Medulla oblongata (tissue), 1 donor: Measurements from ENCODE around the gene TGFA.
A peak's percentile ranks its signal among the peaks of the same experiment; 100 is the strongest.

Source experiments
- DNase-seq: peaks from one replicate; pipeline ENCODE4 v3.0.0-alpha.2; 2015; ENCODE audit errors: extremely low spot score

TGFA gene

GRCh38 chr2:70553584-70554337 is at the start of gene TGFA:
Gene TGFA (minus strand): TSS chr2:70553826. CDS start chr2:70553767, 59 bp downstream.
- peak; percentile 80 for DNase-seq

DNA sequence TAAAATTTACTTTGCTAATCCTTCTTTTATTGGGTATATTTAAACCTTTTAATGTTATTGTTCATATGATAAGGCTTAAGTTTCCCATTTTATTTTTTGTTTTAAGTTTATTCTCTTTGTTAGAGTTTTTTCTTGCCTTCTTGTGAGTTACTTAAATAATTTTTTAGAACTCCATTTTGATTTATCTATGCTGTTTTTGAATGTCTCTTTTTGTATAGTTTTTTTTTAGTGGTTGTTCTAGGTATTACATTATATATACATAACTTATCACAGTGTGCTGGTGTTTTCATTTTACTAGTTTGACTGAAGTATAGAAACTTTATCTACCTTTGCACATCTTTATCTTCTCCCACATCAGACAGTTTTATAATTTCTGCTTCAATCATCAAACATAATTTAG is 49.4 kb upstream of the TGFA start:
- DNase-seq = no peak

- DNase-seq = no peak
These were observed 44.6 kb upstream of the TGFA start for GRCh38 chr2:70598197-70598596.

GRCh38 chr2:70596739-70597138 is 43.1 kb upstream of the TGFA start:
- no peak for DNase-seq

GRCh38 chr2:70596293-70596692 is 42.7 kb upstream of the TGFA start:
- DNase-seq = no peak

GRCh38 chr2:70583091-70583490 is 29.5 kb upstream of the TGFA start:
- no peak for DNase-seq

GRCh38 chr2:70580352-70580751 is 26.7 kb upstream of the TGFA start:
- no peak for DNase-seq

DNA sequence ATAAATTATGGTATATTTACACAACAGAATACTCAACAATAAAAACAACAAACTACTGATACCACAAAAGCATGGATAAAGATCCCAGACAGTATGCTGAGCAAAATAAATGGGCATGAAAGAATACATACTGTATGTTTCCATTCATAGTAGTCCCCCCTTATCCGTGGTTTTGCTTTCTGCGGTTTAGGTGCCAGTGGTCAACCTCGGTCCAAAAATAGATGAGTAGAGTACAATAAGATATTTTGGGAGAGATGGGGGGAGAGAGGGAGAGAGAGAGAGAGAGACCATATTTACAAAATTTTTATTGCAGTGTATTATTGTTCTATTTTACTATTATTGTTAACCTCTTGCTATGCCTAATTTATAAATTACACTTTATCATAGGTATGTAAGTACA is 21.0 kb upstream of the TGFA start:
- no peak for DNase-seq

DNA sequence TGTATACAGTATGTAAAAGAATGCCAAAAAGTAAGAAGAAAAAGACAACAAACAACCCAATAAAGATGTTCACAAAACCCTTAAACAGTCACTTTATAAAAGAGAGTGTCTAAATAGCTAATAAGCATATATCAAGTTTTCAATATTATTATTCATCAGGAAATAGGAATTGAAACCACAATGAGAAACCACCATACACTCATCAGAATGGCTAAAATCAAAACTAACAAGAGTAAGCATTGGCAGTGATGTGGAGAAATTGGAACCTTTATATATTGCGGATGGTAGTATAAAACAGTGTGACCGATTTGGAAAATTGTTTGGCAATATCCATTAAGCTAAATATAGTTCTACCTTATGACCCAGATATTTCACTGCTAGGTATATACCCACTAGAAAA is 20.5 kb upstream of the TGFA start:
- DNase-seq = no peak

DNA sequence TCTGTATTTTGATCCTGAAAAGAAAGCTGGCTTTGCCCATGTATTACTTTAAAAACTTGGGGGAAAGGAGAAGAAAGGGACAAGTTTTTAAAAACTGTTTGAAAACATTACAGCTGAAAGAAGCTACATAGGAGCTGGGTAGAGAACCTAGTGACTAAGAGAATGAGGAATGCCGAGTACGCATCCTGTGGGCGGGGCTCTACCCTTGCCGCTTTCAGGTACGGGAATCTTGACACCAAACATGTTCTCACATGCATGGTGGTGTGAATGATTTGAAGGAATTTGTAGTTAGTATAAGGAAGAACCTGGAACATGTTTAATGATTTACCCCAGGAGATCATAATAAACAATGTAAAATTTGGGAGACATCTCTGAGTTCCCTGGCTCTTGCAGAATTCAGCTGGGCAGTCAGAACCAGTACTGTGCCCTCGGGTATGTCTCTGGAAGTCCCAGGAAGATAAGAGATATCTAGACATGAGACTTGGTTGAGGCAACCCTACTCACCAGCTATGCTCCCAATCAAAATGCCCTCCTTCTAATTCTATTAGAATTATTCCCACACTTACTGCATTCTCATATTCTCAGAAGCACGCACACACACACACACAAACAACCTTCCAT is 16.5 kb upstream of the TGFA start:
- DNase-seq = no peak

DNA sequence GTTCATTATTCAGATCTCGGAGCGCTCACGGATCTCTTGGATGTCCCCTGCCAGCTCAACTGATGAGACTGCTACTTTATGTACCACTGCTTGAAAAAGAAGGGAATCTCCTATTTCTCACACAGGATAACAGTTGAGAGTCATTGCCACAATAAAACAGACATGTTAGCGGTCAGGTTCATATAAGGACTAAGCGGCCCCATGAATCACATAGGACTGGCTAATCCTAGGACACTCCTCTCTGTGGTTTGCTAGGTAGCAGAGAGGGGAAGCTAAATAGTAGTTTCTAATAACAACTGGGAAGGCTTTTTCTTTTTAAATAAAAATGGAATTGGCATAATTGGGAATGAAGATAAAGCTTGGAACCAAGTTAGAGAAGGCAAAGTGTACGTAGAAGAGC is 15.9 kb upstream of the TGFA start:
- no peak for DNase-seq

GRCh38 chr2:70566906-70567305 is 13.3 kb upstream of the TGFA start:
- DNase-seq = no peak

- DNase-seq = no peak
These were observed 12.8 kb upstream of the TGFA start for GRCh38 chr2:70566464-70566863.

DNA sequence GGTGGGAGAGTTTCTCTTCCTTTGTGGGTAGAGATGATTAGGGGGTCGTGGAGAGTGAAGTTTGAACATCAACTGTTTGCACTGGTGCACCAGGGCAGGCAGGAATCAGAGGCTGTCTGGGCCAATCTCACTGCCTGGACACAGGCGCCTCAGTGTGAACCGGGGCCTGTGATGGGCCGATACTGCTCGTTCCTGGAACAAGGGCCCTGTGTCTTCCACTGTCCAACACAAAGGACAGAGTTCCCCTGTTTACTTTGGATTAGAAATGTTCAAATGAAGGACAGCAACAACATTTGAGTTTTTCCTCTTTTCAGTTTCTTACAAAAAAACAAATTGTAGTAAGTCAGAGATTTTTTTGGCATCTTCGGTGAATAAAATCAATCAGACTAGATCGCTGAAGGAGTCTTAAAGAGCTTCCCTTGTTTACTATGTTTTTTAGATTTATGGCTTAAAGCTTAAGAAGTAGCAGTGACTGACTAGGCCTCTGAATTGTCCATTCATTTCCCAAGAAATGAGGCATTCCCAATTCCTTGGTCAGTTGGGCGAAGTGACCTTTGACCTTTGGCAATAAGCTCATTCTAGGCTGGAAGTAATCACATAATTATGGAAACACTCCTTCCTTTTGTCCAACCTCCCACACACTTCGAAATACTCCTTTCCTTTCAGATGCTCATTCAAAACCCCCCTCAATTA is 11.6 kb upstream of the TGFA start:
- DNase-seq = peak; percentile 94

DNA sequence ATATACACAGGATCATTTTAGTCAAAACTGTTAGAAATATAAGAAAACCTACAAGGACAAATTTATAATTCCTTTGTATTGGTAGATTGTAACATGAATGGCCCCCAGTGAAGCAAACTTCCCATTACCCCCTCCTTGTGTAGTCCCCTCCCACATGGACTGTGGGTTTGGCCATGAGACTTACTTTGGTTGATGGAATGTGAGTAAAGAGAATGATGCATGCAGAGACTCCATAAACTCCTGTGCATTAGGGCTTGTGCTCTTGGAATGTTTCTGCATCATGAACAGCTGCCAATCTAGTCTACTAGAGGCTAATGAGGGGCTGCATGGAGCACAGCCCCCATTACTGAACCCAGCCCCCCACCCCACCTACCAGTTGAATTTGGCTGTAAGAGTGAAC is 8.3 kb upstream of the TGFA start:
- no peak for DNase-seq

DNA sequence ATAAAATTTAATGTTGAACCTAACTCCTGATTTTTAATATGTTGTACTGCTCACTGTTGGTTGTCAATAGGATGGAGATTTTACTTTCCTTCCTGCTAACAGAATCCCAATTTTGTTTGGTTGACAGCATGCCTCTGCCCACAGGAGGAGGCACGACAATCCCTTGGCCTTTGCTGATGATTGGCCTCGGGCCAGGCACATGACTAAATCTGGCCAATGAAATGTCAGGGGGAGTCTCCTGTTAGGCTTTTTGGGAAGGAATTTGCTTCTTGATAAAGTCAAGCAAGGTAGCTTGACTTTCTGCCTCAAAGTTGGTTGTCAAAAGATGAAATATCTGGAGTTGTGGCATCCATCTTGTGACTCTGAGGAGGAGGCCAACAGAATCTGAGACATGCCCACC is 6.8 kb upstream of the TGFA start:
- DNase-seq = no peak

- DNase-seq = no peak
These were observed 6.4 kb upstream of the TGFA start for GRCh38 chr2:70560040-70560439.

- no peak for DNase-seq
These were observed 4.7 kb upstream of the TGFA start for GRCh38 chr2:70558195-70558808.

GRCh38 chr2:70557171-70557838 is 3.7 kb upstream of the TGFA start:
- peak; percentile 70 for DNase-seq

GRCh38 chr2:70556608-70557007 is 3.0 kb upstream of the TGFA start:
- no peak for DNase-seq

DNA sequence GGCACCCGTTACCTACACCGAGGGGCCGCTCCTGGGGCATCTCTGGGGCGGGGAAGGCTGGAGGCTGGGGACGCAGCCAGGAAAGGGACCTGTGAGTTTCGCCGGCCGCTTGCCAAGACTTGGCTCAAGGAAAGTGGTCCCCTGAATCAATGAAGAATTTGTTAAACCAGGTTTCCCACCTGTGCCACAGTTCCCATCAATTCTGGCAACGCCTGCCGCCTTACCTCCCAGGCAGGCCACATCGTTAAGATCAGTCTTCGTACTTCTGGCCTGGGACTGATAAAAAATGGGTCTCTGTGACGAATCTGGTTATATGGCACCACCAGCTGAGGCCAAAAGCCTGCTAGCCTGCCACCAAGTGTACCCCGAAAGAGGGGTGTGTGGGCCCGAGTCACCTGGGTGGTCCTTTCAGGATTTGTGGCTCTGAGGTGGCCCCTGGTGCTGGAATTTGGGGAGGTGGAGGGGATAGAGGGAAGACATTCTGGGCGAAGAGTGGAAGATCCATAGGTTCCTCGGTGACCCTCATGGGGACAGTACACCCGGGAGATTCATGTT is 789 bp upstream of the TGFA start:
- no peak for DNase-seq

DNA sequence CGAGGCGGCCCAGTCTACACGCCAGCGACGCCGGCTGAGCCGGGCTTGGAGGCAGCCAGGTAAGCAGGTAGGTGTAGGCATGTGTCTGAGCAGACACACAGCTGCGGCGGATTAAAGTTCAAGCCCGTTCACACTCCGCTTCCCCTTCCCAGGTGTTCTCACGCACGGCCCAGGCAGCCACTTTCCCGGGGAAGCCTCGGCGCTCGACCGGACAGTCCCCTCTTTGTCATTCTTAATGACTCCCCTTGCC is 367 bp downstream of the TGFA start:
- DNase-seq = no peak
